H1 (cell line): ENCODE measurements around the gene STK32C. TPM values are rescaled to one million over a fixed set of nuclear protein-coding genes. Genes with fewer than 3 reads are reported as not detected.

ENCODE experiments used
- EZH2 ChIP-seq: fragments of 200-600 bp; sonication (generic); IDR thresholded peaks from 2 replicates; pipeline ENCODE4 v1.7.1; 2012; ENCODE audit warnings: low read depth, mild to moderate bottlenecking, moderate library complexity, low read length, inconsistent platforms; ENCODE audit not compliant: severe bottlenecking
- RNF2 ChIP-seq: fragments of 200-900, 300-1000 bp; sonication (generic); IDR thresholded peaks from 2 replicates; pipeline ENCODE4 v1.7.1; 2016; ENCODE audit warnings: borderline replicate concordance, low read depth, mild to moderate bottlenecking, antibody characterized with exemption, low read length; ENCODE audit not compliant: poor library complexity, severe bottlenecking; ENCODE audit errors: missing control alignments
- SAP30 ChIP-seq: fragments of 300-600 bp; sonication (generic); IDR thresholded peaks from 2 replicates; pipeline ENCODE4 v1.7.1; 2012; ENCODE audit warnings: low read length, moderate library complexity, mild to moderate bottlenecking, inconsistent platforms; ENCODE audit not compliant: insufficient read depth, insufficient replicate concordance
- SIN3A ChIP-seq, 2 experiments: IDR thresholded peaks in 1 of 2; conservative IDR thresholded peaks in 1 of 2; 2 replicates each; pipeline ENCODE4 v1.6.1; 2011 to 2012; ENCODE audit warnings: low read length in 2 of 2, improper control_type of control experiment in 1 of 2, low read depth in 1 of 2, mild to moderate bottlenecking in 1 of 2
- TAF7 ChIP-seq: optimal IDR thresholded peaks from 2 replicates; pipeline ENCODE3; 2011; ENCODE audit warnings: low read depth, mild to moderate bottlenecking, inconsistent platforms, low read length, moderate library complexity, borderline replicate concordance
- polyA plus RNA-seq, 7 experiments: library from polyadenylated mRNA; depleted of rRNA in 3 of 7; stranded (reverse) in 5 of 7; unstranded in 2 of 7; fragments of >200 nt in 5 of 7; fragments of 200-250 nt in 2 of 7; gene quantifications; 1 replicate in 5 of 7; 2 replicates in 1 of 7; 4 replicates in 1 of 7; pipeline versions ENCODE4 v1.2.1 to v1.2.3, GENCODE V29; 2011 to 2013; ENCODE audit warnings: missing spikeins in 2 of 7, mixed read lengths in 2 of 7
- total RNA-seq: library from RNA; stranded (reverse); fragmentation: NEBNext Ultra II Directional; extraction: Animal tissue kit (Norgen Biotek cat#: 25700); gene quantifications from 2 replicates; pipeline ENCODE4 v1.2.1, GENCODE V29; 2021
- TF ChIP-seq, protein P1 (sequence below), 3 experiments: IDR thresholded peaks; 1 replicate in 2 of 3; 2 replicates in 1 of 3; pipeline versions ENCODE4 v1.5.1 to v1.6.1; 2011; ENCODE audit warnings: low read length in 3 of 3, mild to moderate bottlenecking in 3 of 3, inconsistent platforms in 2 of 3, low read depth in 1 of 3, moderate library complexity in 1 of 3; ENCODE audit not compliant: insufficient read depth in 1 of 3; ENCODE audit errors: control extremely low read depth in 1 of 3

Gene STK32C
- total and polyA plus RNA-seq, 2 of the 8 experiments (the other 6 are each of a cell fraction or from before 2014, with no cell fraction given): 10.6 to 15.6 TPM

DNA sequence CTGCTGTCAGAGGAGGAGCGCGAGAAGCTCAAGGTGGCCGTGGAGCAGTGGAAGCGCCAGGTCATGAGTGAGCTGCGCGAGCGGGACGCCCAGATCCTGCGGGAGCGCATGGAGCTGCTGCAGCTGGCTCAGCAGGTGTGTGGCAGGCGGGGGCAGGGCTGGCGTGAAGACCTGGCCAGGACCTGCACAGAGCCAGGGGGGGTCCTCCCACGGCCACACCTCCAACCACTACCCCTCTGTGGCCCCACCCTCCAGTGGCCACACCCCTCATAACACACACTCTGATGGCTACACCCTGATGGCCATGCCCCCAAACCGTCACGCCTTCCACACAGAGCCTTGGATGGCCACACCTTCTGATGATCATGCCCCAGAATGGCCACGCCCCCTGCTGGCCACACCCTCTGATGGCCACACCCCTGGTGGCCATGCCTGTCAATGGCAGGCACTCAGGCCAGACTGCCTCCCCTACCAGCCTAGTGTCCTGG, 144.4 kb downstream of the STK32C start (continued):
- TF ChIP-seq SIN3A (conservative IDR thresholded peaks at IDR 0.05 in 1 of 2, IDR thresholded peaks at IDR 0.05 in 1 of 2; ENCODE audit: low read depth in 1 of 2, low read length in 2 of 2): peak in 1 of 2 experiments; percentile 67; a peak in 1 of 4 replicates
- TF ChIP-seq RNF2: no peak
- TF ChIP-seq SAP30: no peak
- TF ChIP-seq TAF7: no peak
- no peak for TF ChIP-seq EZH2
- TF ChIP-seq, protein P1, sequence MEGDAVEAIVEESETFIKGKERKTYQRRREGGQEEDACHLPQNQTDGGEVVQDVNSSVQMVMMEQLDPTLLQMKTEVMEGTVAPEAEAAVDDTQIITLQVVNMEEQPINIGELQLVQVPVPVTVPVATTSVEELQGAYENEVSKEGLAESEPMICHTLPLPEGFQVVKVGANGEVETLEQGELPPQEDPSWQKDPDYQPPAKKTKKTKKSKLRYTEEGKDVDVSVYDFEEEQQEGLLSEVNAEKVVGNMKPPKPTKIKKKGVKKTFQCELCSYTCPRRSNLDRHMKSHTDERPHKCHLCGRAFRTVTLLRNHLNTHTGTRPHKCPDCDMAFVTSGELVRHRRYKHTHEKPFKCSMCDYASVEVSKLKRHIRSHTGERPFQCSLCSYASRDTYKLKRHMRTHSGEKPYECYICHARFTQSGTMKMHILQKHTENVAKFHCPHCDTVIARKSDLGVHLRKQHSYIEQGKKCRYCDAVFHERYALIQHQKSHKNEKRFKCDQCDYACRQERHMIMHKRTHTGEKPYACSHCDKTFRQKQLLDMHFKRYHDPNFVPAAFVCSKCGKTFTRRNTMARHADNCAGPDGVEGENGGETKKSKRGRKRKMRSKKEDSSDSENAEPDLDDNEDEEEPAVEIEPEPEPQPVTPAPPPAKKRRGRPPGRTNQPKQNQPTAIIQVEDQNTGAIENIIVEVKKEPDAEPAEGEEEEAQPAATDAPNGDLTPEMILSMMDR (IDR thresholded peaks at IDR 0.05; ENCODE audit: control extremely low read depth in 1 of 3, insufficient read depth in 1 of 3, low read depth in 1 of 3, low read length in 3 of 3): peak in 2 of 3 experiments; percentile 65 to 72; a peak in 3 of 4 replicates
